Heart left ventricle (tissue), 13 donors: ENCODE measurements around the gene TSPAN32.

ENCODE experiments used
- POLR2A ChIP-seq, 2 donors: fragments of 450-650 bp; IDR thresholded peaks; one replicate each; pipeline ENCODE4 v1.6.1; 2017; ENCODE audit warnings: antibody characterized with exemption in 2 of 2, mild to moderate bottlenecking in 2 of 2, moderate library complexity in 2 of 2
- TF ChIP-seq, protein P1 (sequence below), 12 donors: fragments of 200-600 bp; sonication (generic) in 4 of 12; IDR thresholded peaks; one replicate each; pipeline versions ENCODE4 v1.5.0 to v1.8.0; 2018 to 2022; ENCODE audit warnings: antibody characterized with exemption in 12 of 12, mild to moderate bottlenecking in 5 of 12
- donor health status: ischemic (EF 13 %, LVEDD 7.1; RV severe dilation, severe dysfunction).
- donor health status: DM: no; HTN: yes; CAD: no.
- donor health status: DM: no; HTN: no; CAD: no.
- donor health status: ischemic (EF 25% LVEDD 6.9; RV normal size, moderate dysfunction).
- donor health status: ischemic (EF 25% LVEDD 5.7; RV mildly dilated, moderate dysfunction).
- donor health status: ischemic (EF 35%, LVEDD 5.7; RV mildly dilated, moderate dysfunction).
- donor health status: nonischemic (EF 11% LVEDD 7.7; RV severe dilation, severe dysfunction).
- donor health status: DM: yes; HTN: yes; CAD: no.
- donor health status: PGD.
- donor health status: ischemic (EF 29% LVEDD 5.4; RV normal size, mild dysfunction).
- donor health status: nonischemic (EF 23%, LVEDD 6.1; RV moderate dilation, normal function).

DNA sequence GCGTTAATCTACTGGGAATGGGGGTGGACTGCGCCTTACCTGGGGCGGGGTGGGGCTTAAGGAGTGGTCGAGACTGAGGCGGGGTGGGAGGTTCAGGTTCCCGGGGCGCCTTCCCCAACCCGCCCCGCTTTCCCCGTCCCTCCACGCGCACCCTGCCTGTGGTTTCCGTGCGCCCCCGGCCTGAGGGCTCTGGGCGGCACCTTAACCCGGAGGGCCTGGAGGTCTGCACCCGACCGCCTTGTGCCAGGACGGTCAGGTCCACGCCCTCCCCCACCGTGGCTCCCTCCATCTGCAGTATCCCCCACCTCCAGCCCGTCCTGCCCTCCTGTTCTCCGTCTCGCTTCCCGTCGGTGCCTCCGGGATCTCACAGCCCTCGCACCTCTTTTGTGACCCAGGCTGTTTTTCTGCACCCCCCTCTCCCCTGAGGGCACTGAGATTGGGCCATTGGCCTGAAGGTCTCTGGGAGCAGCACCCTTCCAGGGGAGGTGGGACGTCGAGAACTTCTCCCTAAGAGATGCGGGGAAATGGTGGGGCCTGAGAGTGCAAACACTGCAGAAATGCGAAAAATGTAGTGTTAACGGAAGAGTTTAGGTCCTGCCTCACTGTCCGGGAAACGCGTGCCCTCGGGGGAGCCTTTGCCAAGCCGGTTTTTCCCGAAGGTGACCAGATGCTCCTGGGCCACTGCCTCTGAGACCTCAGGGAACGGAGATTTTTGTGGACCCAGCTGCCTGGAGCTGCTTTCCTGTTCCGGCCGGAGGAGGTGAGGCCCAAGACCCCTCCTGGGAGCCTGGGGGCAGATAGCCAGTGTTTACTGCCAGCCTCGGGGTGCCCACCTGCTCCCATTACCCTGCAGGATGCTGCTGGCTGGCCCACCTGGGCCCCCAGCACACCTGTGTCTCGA is 30.2 kb upstream of the TSPAN32 start:
- TF ChIP-seq, protein P1, sequence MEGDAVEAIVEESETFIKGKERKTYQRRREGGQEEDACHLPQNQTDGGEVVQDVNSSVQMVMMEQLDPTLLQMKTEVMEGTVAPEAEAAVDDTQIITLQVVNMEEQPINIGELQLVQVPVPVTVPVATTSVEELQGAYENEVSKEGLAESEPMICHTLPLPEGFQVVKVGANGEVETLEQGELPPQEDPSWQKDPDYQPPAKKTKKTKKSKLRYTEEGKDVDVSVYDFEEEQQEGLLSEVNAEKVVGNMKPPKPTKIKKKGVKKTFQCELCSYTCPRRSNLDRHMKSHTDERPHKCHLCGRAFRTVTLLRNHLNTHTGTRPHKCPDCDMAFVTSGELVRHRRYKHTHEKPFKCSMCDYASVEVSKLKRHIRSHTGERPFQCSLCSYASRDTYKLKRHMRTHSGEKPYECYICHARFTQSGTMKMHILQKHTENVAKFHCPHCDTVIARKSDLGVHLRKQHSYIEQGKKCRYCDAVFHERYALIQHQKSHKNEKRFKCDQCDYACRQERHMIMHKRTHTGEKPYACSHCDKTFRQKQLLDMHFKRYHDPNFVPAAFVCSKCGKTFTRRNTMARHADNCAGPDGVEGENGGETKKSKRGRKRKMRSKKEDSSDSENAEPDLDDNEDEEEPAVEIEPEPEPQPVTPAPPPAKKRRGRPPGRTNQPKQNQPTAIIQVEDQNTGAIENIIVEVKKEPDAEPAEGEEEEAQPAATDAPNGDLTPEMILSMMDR (IDR thresholded peaks at IDR 0.05), result no peak
- TF ChIP-seq POLR2A (IDR thresholded peaks at IDR 0.05), result no peak
